OCI-LY3 (cell line): ENCODE results near the gene SLC36A3.

Experiments
- EZH2phosphoT487 ChIP-seq: fragments of 200-600 bp; shearing (Covaris generic); IDR thresholded peaks from 2 replicates; pipeline ENCODE4 v1.6.1; 2018; ENCODE audit warnings: antibody characterized with exemption, mixed run types, low read depth
- TF ChIP-seq, protein P1 (sequence below): fragments of 200-600, 300-600 bp; sonication (generic); IDR thresholded peaks from 2 replicates; pipeline ENCODE4 v1.5.1; 2014; ENCODE audit warnings: antibody characterized with exemption, low read length, low read depth

DNA sequence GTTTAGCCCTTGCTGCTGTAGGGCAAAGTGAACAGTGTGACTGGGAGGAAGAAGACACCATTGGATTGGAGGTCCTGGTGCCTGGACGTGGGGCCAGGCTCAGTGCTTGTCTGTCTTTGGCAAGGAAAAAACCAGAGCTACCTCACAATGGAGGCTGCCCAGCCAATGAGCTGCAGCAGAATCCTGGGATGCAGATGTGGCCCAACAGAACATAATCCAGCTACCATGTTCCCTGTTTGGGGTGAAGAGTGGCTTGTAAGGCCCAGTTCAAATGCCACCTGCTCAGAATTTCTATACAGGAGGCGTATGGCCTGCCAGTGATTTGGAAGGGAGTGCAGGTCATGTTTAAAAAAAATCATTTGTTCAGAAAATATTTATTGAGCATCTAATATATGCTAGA is at the start of gene SLC36A3:
- TF ChIP-seq, protein P1, sequence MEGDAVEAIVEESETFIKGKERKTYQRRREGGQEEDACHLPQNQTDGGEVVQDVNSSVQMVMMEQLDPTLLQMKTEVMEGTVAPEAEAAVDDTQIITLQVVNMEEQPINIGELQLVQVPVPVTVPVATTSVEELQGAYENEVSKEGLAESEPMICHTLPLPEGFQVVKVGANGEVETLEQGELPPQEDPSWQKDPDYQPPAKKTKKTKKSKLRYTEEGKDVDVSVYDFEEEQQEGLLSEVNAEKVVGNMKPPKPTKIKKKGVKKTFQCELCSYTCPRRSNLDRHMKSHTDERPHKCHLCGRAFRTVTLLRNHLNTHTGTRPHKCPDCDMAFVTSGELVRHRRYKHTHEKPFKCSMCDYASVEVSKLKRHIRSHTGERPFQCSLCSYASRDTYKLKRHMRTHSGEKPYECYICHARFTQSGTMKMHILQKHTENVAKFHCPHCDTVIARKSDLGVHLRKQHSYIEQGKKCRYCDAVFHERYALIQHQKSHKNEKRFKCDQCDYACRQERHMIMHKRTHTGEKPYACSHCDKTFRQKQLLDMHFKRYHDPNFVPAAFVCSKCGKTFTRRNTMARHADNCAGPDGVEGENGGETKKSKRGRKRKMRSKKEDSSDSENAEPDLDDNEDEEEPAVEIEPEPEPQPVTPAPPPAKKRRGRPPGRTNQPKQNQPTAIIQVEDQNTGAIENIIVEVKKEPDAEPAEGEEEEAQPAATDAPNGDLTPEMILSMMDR = no peak
- TF ChIP-seq EZH2phosphoT487 = no peak
